Central memory CD8-positive, alpha-beta T cell (primary cell): ENCODE results near the gene TNNI3.

Experiments
- ATAC-seq: fragments of 150-1000 bp; cut with Tn5 transposase; replicated peaks from 2 replicates; pipeline ENCODE4 v1.10.0; 2022; ENCODE audit warnings: mild to moderate bottlenecking, moderate FRiP score, moderate number of reproducible peaks; ENCODE audit not compliant: poor library complexity, severe bottlenecking; ENCODE audit errors: extremely low read depth
- DNase-seq, 2 donors: peaks; one replicate each; pipeline ENCODE4 v3.0.0; 2021; ENCODE audit warnings: low spot score in 2 of 2
- H3K27ac Mint-ChIP-seq: one replicate; pipeline ENCODE4 v1.8.0; 2022; ENCODE audit warnings: low read depth, mild to moderate bottlenecking, moderate library complexity, mixed read lengths
- H3K27me3 Mint-ChIP-seq: one replicate; pipeline ENCODE4 v1.8.0; 2022; ENCODE audit warnings: mixed read lengths
- H3K36me3 Mint-ChIP-seq: one replicate; pipeline ENCODE4 v1.8.0; 2022; ENCODE audit warnings: mild to moderate bottlenecking, moderate library complexity, mixed read lengths; ENCODE audit not compliant: insufficient read depth
- H3K4me1 Mint-ChIP-seq: one replicate; pipeline ENCODE4 v1.8.0; 2022; ENCODE audit warnings: mixed read lengths
- H3K4me3 Mint-ChIP-seq: one replicate; pipeline ENCODE4 v1.8.0; 2022; ENCODE audit warnings: mild to moderate bottlenecking, moderate library complexity, mixed read lengths
- H3K9me3 Mint-ChIP-seq: one replicate; pipeline ENCODE4 v1.8.0; 2022; ENCODE audit warnings: mixed read lengths

Gene TNNI3

DNA sequence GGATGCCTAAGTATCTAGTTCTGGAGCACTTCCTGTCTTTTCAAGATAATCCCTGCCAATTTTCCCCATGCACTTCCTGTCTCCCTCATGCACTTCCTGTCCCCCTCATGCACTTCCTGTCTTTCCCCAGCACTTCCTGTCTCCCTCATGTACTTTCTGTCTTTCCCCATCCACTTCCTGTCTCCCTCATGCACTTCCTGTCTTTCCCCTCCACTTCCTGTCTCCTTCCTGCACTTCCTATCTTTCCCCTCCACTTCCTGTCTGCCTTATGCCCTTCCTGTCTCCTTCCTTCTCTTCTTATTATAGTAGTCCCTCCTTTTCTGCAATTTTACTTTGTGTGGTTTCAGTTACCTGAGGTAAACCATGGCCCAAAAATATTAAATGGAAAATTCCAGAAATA is 5.5 kb downstream of the TNNI3 start:
- H3K4me1 Mint-ChIP-seq: peaks cover 23% of the 10 kb centered on the region
- H3K27ac Mint-ChIP-seq: peak overlapping the region; percentile 52
- peaks cover 18% of the 10 kb centered on the region for H3K9me3 Mint-ChIP-seq
- peaks cover 3% of the 10 kb centered on the region for H3K36me3 Mint-ChIP-seq
- ATAC-seq (no peak), DNase-seq (no peak)
- no peak overlapping the region for H3K4me3 Mint-ChIP-seq
- H3K27me3 Mint-ChIP-seq: peaks cover 36% of the 10 kb centered on the region

DNA sequence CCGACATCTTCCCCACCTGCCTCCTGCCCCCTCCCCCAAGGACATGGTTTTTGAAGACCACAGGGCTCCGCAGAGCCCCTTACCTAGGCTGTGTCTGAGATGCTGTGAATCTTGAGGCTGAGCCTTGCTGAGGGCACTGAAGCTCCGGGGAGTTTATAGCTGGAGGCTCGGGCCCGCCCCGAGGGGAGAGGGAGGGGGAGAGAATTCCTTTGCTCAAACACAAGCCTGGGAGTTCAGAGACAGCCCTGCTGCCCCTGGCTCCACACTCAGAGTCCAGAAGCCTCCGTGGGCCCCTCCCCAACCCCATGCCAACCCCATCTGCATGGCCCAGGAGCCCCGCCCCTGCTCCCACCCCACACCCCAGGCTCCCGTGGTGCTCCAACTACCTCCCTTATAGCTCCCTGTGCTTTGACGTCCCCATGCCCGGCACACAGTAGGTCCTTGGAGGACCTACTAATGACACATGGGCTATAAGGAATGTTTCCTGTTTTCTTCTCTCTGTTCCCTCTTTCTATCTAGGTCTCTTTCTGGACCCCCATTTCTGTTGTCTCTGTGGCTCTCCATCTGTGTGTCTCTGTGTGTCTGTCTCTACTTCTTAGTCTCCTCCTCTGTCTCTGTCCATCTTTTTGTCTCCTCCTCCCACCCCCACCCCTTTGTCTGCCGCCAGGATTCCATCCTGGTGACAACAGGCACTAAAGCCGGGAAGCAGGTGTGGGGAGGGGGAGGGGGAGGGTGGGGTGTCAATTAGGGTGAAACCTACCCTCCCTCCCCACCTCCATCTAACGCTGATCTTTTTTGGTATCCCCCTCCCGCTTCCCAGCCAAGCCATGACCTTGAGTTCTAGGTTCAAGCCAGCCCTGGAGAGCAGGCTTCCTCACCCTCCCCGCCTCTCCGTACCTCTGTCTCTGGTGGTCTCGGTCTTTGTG is 8.2 kb downstream of the TNNI3 start, which contains the start of gene TNNT1:
Gene TNNT1 (minus strand): TSS at position 129 of the 926 bp plus-strand sequence. CDS start 2,049 bp downstream, outside the sequence.
- Mint-ChIP-seq H3K9me3 (peaks cover 16% of the 10 kb centered on the region), H3K36me3 (peaks cover 4% of the 10 kb centered on the region), H3K4me1 (peaks cover 25% of the 10 kb centered on the region), H3K27me3 (peaks cover 42% of the 10 kb centered on the region), H3K27ac (no peak within 1 kb of the TSS), H3K4me3 (no peak within 1 kb of the TSS)
- no peak for DNase-seq
- ATAC-seq: no peak

DNA sequence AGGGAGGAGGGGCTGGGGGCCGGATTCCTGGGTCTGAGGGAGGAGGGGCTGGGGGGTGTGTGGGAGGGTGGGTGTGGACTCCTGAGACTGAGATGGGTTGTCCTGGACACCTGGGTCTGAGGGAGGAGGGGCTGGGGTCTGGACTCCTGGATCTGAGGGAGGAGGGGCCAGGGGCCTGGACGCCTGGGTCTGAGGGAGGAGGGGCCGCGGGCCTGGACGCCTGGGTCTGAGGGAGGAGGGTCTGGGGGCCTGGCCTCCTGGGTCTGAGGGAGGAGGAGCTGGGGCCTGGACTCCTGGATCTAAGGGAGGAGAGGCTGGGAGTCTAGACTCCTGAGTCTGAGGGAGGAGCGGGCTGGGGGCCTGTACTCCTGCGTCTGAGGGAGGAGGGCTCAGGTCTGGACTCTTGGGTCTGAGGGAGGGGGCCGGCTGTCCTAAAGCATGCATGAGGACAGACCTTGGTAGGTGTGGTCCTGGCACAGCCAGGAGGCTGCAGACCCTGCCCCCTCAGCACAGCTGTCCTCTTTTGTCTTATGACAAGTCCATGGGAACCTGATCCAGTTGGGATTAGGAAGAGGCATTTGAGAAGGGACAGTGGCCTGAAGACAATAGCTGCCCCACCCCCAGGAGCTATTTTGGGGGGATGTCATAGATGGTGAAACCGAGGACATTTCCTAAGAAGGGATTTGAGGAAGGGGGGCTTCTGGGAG is 9.8 kb downstream of the TNNI3 start:
- no peak overlapping the region for H3K27ac Mint-ChIP-seq
- ATAC-seq: no peak
- peaks cover 58% of the 10 kb centered on the region for H3K27me3 Mint-ChIP-seq
- H3K9me3 Mint-ChIP-seq: peaks cover 8% of the 10 kb centered on the region
- no peak overlapping the region for H3K4me3 Mint-ChIP-seq
- peaks cover 16% of the 10 kb centered on the region for H3K4me1 Mint-ChIP-seq
- DNase-seq: no peak
- peaks cover 5% of the 10 kb centered on the region for H3K36me3 Mint-ChIP-seq

DNA sequence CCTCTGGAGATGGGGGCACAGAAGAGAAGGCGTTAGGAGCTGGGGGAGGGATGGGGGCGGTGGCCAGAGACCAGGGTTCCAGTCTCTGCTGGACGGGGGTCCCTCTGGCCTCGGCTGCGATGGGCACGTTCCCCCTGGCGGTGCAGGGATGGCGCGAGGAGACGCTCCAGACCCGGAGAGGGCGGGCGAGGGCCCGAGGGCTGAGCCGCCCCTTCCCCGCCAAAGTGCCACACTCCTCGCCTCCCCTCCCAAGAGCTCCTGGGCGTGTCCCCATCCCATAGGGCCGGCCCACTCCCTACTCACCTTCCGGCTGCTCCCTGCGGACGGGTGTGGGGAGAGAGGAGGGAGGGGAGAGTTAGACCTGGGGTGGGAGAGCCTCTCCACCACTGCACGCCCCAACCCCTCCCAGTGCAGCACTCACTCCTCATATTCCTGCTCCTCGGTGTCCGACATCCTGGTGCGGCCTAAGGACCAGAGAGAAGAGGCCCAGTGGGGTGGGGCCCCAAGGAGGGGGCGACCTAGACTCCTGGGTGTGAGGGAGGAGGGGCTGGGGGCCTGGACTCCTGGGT is 10.7 kb downstream of the TNNI3 start:
- Mint-ChIP-seq H3K4me3 (no peak overlapping the region), H3K27me3 (peaks cover 58% of the 10 kb centered on the region), H3K4me1 (peaks cover 10% of the 10 kb centered on the region), H3K27ac (no peak overlapping the region), H3K9me3 (peaks cover 1% of the 10 kb centered on the region), H3K36me3 (peaks cover 3% of the 10 kb centered on the region)
- DNase-seq (no peak), ATAC-seq (no peak)

DNA sequence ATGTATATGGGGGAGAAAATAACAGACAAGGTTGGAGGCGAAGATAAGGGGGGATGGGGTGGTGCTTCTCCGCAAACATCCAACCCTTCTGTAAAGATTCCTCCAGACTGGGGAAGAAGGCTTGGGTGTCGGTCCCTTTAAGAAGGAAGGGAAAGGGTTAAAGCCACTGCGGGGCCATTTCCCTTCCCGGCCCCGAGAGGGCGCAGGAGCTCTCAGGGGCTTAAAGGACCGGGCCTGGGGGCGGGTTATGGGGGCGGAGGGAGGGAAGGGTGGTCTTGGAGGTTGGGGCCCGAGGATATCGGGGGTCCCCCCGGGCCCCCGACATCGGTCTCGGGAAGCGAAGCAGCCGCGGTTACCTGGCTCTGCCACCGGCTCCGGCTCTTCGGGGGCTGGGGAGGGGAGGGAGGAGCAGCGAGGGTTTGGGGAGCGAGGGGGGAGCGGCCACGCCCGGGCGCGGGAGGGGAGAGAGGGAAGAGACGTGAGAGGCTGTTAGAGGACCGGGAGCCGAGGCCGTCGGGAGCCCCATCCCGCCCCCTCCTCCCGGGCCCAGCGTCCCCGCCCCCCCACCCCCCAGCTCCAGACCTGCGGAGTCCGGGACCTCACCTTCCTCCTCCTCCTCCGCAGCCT is 11.3 kb downstream of the TNNI3 start:
- Mint-ChIP-seq H3K27me3 (peaks cover 63% of the 10 kb centered on the region), H3K4me1 (peaks cover 7% of the 10 kb centered on the region), H3K4me3 (no peak overlapping the region), H3K36me3 (peaks cover 5% of the 10 kb centered on the region), H3K27ac (no peak overlapping the region), H3K9me3 (no peaks in the 10 kb centered on the region)
- ATAC-seq: no peak
- no peak for DNase-seq

DNA sequence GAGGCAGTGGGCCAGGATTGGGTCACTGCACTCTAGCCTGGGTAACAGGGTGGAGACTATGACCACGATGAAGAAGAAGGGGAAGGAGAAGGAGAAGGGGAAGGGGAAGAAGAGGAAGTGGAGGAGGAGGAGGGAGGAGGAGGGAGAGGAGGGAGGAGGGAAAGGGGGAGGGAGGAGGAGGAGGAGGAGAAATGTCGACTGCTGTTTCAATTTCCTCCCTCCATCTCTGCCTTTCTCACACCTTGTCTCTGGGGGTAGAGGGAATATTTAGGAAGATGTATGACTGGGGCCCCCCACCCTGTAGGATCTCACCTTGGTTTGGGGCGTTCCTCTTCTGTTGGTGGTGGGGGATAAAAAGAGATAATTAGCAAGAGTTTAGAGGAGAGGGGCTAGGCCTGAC is 12.3 kb downstream of the TNNI3 start:
- no peak for ATAC-seq
- no peak overlapping the region for H3K4me3 Mint-ChIP-seq
- H3K36me3 Mint-ChIP-seq: peaks cover 5% of the 10 kb centered on the region
- peaks cover 71% of the 10 kb centered on the region for H3K27me3 Mint-ChIP-seq
- H3K9me3 Mint-ChIP-seq: no peaks in the 10 kb centered on the region
- peak overlapping the region; percentile 51 for H3K27ac Mint-ChIP-seq
- H3K4me1 Mint-ChIP-seq: peaks cover 10% of the 10 kb centered on the region
- DNase-seq: no peak

DNA sequence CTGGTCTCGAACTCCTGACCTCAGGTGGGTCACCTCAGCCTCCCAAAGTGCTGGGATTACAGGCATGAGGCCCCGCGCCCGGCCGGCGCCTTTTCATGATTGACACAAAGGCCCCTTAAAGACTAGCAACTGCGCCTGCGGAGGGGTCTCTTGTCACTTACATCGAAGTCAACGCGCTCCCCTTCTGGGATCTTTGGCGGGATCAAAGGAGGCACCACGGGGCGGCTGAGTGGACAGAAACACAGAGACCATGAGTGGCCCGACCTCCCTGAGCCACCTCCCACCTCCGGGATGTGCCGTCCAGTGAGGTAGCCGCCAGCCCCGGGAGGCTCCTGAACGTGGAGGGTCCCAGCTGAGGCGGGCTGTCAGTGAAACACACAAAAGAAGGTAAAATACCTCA is 15.8 kb downstream of the TNNI3 start:
- Mint-ChIP-seq H3K4me1 (peaks cover 10% of the 10 kb centered on the region), H3K4me3 (no peak overlapping the region), H3K36me3 (peaks cover 5% of the 10 kb centered on the region)

DNA sequence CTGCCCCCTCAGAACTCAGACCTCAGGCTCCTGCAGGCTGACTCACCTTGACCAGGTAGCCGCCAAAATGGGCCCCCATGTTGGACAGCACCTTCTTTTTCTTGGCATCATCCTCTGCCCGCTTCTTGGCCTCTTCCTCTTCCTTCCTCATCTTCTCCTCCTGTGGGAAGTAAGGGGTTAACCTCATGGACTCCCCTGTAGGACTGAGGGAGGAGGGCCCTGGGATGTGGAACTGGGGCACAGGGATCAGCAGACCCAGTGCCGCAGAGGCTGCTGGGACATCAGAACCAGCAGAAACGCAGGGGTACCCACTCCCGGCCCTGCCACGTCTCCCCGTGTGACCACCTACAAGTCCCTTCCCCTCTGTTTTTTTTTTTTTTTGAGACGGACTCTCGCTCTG is 19.6 kb downstream of the TNNI3 start:
- DNase-seq (no peak), ATAC-seq (no peak)
- Mint-ChIP-seq H3K4me3 (no peak overlapping the region), H3K36me3 (peaks cover 2% of the 10 kb centered on the region), H3K9me3 (no peaks in the 10 kb centered on the region), H3K27me3 (peaks cover 65% of the 10 kb centered on the region), H3K27ac (no peak overlapping the region), H3K4me1 (peaks cover 4% of the 10 kb centered on the region)

More for the DNA sequence above, 15.8 kb downstream of the TNNI3 start:
- DNase-seq: no peak
- Mint-ChIP-seq H3K9me3 (no peaks in the 10 kb centered on the region), H3K27ac (no peak overlapping the region), H3K27me3 (peaks cover 78% of the 10 kb centered on the region)
- ATAC-seq: no peak

DNA sequence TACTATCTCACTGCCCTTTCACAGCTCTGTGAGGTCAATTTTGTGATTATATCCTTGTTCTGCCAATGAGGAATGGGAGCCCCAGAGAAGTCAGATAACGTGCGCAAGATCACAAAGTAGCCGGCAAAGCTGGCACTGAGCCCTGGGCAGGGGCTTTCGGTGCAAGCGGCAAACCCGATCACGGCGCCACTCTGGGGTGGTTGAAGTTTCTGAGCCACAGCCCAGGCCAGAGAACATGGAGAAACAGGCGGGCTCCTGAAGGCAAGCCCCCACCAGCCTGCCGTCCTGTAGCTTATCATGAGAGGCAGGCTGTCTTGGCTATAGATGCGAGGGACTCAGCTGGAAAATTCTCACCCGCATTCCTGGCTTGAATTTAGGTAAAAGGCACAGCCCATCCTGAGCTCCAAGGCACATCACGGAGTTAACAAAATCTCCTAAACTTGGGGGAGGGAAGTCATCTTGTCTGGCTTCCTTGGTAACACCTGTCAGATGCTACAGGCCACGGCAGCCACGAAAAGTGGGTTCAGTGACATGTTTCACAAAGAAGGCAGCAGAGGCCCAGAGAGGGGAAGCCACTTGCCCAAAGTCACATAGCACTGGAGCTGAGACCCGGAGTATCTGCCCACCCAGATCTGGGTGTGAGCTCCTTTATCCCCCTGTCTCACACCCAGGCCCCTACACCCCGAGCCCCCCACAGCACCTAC is 21.0 kb downstream of the TNNI3 start:
- Mint-ChIP-seq H3K4me1 (peaks cover 4% of the 10 kb centered on the region), H3K4me3 (no peak overlapping the region), H3K36me3 (peaks cover 1% of the 10 kb centered on the region), H3K27ac (no peak overlapping the region), H3K27me3 (peaks cover 70% of the 10 kb centered on the region), H3K9me3 (no peaks in the 10 kb centered on the region)
- no peak for DNase-seq
- no peak for ATAC-seq

DNA sequence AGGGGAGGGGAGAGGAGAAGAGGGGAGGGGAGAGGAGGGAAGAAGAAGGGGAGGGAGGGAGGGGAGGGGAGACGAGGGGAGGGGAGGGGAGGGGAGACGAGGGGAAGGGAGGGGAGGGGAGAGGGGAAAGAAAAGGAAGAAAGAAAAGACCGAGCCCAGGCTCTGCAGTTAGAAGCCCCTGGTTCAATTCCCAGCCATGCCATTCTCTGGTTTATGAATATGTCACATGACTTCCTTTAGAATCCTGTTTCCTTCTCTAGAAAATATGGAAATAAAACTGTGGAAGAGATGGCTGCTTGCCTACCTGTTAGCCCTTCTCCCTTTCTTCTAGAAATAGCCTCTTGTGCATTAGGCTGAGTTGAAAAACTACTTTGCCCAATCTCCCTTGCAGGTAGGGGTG is 22.8 kb downstream of the TNNI3 start:
- H3K4me1 Mint-ChIP-seq: no peaks in the 10 kb centered on the region
- ATAC-seq (no peak), DNase-seq (no peak)
- no peak overlapping the region for H3K4me3 Mint-ChIP-seq
- no peaks in the 10 kb centered on the region for H3K36me3 Mint-ChIP-seq
- peaks cover 72% of the 10 kb centered on the region for H3K27me3 Mint-ChIP-seq
- H3K27ac Mint-ChIP-seq: no peak overlapping the region
- no peaks in the 10 kb centered on the region for H3K9me3 Mint-ChIP-seq

DNA sequence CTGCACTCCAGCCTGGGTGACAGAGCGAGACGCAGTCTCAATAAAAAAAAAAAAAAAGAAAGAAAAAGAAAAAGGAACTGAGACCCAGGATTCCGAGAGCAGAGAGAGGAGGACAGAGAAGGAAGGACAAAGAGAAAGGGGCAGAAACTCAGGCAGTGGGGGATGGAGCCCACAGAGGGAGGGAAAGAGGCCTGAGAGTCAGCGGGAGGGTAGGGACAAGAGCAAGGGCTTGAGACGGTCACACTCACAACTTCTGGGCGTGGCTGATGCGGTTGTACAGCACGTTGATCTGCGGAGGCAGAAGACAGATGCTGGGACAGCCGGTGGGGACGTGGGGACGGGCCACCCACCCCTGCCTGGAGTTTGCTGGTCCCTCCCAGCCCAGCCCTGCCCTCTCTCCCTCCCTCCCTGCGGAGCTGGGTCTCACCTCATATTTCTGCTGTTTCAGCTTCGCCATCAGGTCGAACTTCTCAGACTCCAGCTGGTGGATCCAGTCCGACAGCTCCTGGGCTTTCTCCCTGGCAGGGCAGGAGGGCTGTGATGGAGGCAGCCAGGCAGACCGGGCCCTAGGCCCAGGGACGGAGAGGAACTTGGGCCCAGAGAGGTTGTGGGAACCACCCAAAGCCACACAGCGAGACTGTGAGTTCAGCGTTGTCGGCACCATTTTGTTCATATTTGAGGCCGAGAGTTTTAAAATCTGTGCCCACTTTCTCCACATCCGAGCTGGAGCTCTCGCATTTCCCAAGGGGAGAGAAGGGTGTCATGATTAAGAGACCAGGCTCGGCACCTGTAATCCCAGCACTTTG is 23.7 kb downstream of the TNNI3 start:
- Mint-ChIP-seq H3K4me1 (no peaks in the 10 kb centered on the region), H3K4me3 (no peak overlapping the region), H3K27me3 (peaks cover 72% of the 10 kb centered on the region), H3K36me3 (no peaks in the 10 kb centered on the region), H3K27ac (no peak overlapping the region), H3K9me3 (no peaks in the 10 kb centered on the region)
- ATAC-seq (no peak), DNase-seq (no peak)
